ENCODE measurements around the gene SF3A2.
"Not testable (repeated sequence)": the region's sequence is repeated elsewhere in the genome, so short reads cannot be mapped to it uniquely, and the experiment has no call there.

Gene SF3A2, protein sequence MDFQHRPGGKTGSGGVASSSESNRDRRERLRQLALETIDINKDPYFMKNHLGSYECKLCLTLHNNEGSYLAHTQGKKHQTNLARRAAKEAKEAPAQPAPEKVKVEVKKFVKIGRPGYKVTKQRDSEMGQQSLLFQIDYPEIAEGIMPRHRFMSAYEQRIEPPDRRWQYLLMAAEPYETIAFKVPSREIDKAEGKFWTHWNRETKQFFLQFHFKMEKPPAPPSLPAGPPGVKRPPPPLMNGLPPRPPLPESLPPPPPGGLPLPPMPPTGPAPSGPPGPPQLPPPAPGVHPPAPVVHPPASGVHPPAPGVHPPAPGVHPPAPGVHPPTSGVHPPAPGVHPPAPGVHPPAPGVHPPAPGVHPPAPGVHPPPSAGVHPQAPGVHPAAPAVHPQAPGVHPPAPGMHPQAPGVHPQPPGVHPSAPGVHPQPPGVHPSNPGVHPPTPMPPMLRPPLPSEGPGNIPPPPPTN

DNA sequence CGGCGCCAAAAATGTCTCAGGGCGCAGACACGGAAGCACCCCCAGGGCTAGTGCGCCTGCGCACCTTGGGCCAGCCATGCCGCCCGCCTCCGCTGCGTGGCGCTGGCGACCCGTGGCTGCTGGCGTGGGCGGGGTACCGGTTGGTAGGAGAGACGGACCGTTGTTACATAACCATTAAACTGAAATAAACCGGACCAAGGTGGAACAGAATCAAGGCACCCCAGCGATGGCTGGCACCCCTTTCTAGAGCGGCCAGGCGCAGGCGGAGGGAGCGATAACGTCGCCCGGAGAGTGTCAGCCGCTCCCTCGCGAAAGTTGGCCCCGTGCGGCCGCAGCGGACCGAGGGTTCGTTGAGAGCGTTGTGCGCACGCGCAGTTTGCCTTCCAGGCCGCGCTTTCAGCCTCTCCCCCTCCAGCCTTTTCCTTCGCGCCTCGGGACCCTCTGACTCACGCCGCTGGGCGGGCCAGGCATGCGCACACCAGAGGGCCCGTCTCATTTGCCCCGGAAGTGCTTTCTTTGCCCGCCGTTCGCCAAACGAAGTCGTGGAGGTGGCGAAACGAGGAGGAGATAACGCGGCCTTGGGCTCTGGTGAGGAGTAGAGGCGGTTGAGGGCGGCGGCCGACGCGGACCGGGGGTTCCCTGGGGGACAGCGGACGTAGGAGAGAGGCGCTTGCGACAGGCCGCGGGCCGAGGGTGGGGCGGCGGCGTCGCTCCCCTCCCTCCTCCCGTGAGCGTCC, at the start of gene SF3A2, which contains the start of gene PLEKHJ1:
SF3A2 (plus strand) TSS at position 511 of the 737 bp plus-strand sequence. CDS start 6,595 bp downstream, outside the sequence.
PLEKHJ1 (minus strand) TSS at position 16 of the 737 bp plus-strand sequence. CDS start 81 bp downstream, outside the sequence.
- peak; percentile 96 to 99 for DNase-seq

DNA sequence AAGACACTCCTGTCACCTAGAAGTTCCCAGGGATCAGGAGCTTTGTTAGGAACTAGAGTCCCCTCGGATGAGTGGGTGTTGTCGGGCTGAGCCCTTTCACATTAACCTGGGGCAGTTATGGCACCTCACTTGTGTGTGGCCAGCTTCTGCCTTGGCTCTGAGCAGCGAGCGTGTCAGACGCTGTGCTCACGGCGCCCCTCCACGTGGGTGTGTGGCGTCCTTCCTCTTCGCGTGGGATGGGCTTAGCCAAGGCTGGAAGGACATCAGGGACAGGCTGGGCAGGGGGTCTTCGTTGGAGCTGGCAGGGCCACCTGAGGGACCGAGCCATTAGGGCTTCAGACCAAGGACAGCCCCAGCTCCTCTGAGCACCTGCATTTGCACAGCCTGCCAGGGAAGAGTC, 49.5 kb upstream of the SF3A2 start:
- no peak for DNase-seq

DNA sequence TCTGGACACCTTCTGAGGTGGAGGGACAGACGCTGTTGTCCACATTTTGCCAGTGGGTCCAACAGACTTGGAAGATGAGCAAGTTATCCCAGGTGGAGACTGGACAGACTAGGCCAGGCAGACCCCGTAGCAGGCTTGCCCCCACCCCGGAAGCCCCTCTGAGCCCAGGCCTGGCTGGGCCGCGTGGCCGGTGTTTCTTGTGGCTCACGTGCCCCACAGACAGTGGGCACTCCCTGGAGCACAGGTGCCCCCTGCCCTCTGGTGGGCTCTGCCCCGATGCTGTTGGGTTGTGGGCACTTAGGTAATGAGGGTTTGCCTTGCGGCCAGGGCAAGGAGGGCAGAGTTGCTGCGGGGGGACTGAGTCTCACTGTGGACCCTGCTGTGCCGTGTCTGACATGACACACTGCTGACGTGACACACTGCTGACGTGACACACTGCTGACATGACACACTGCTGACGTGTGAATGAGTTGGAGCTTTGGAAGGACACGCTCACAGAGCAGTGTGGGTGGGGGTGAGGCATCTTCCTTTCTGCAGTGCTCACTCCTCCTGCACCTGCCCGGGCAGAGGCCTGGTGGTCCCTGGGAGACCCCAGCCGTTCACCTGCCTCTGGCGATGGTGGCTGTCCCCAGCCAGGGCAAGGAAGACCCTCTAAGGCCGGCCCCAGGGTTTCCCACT, 47.8 kb upstream of the SF3A2 start:
- no peak for DNase-seq

DNA sequence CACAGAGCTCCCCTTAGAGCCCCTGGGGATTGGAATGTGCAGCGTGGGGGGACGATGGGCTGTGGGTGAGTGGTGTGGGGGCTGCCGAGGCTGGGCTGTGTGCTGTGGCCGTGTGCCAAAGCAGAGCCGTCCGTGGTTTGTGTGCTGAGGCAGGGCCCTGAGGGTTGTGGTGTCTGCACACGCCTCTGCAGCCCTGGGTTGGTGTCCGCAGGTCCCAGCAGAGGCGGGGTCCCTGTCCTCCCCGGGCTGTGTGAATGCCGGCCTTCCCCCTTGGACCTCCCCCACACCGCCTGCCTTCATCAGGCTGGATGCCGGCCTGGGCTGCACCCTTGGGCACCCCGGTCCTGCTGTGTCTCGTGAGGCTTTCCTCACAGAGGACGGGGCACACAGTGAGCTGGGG, 46.7 kb upstream of the SF3A2 start:
- no peak for DNase-seq

DNA sequence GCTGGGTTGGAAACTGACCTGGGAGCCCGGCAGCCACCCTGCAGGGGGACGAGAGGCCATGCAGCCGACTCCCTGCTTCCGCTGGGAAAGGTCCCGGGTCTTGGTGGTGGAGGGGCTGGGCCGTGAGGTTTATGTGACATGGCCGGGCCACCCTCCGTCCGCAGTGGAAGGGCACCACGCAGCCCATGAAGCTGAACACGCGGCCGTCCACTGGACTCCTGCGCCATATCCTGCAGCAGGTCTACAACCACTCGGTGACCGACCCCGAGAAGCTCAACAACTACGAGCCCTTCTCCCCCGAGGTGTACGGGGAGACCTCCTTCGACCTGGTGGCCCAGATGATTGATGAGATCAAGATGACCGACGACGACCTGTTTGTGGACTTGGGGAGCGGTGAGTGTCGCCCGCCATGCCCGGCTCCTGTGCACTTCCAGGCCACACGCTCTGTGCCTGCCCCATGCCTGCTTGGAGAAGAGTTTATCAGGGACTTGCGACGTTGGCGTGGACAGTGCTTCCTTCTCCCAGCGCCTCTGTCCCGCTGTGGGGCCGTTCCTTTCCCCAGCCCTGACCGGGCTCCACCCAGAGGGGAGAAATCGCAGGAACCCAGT, 45.7 kb upstream of the SF3A2 start:
- DNase-seq = no peak

DNA sequence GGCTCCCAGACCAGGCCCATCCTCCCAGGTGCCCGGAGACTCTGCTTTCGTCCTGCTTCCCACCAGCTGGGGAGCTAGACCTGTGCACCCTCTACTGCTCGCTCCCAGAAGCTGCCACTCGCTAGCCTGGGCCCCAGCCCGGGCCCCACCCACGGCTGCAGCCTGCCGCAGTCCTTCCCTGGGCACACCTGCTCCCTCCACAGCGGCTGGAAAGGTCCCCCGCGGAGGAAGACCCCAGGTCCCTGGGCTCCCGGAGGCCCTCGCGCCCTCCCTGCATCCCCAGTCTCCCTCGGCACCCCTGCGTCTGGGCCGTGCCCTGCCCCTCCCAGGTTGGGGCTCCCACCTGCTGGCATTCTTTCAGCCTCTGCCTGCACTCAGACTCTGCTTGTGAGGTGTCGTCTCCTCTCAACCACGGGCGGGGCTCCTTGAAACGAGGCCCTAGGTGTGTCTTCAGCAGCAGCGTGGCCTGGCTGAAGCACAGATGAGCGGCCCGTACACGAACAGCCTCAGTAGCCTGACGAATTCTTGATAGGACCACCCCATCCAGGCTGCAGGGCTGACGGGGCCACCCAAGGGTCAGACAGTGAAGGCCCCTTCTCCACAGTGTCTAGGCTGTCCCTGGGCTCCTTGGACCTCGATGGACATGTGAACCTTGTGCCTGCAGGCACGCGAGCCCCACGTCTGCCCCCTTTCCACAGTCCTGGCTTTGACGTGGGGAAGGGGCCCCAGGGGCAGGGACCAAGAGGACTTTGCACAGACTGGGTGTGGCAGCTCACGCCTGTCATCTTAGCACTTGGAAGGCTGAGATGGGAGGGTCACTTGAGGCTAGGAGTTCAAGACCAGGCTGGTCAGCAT, 44.9 kb upstream of the SF3A2 start:
- no peak for DNase-seq

DNA sequence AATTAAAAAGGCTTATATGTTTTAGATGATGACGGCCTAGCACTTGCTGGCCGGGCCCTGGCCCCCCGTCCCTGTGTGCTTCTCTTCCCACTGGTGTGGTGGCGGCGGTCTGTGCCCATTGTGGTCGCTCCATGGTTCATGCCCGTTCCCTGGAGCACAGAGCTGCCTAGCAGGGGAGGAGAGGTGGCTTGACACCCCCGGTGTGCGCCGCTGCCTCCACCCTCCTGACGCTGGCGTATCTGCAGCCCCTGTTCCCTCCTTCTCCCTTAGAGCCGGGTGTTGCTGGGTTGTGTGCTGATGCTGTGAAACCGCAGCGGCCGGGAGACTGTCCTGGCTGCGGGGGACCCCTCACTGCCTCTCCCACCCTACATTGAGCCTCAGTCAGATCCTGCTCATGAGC, 43.8 kb upstream of the SF3A2 start:
- no peak for DNase-seq

DNA sequence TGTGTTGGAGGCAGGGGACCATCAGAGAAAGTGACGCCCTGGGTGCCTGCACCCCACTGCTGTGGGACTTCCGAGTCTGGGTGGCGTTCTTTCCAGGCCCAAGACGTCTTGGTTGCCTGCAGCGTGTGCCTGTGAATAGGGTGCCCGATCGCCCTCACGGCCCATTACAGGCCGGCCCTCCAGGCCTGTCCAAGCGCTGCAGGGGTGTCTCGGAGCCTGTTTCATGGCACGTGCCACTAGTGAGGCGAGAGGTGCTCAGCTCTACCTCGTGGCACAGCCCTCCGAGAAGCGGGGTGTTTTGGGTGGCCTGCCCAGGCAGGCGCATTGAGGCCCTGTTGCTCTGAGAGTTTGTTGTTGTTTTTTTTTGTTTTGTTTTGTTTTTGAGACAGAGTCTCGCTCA, 42.8 kb upstream of the SF3A2 start:
- DNase-seq = no peak

DNA sequence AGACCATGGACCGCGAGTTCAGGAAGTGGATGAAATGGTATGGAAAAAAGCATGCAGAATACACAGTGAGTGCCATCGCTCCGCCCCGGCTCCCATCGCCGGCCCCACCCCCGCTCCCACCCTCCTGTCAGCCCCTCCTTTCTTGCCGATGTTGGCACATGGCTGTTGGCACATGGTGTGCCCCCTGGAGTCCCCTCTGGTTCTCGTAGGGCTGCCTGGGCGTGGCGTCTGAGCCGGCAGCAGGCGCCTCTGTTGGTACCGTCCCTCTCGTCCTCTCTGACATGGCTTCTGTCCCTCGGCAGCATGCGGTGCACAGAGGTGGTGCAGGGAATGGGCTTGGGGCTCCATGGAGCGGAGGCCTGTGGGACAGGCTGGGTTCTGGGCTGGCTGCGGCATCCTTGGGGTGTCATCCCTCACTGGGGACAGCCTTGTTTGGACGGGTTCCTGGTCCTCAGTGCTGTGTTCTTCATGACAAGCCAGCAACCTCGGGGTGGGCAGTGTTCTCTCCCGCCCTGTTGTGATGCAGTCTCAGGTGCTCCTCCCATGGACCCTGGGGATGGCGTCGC, 42.0 kb upstream of the SF3A2 start:
- no peak for DNase-seq

DNA sequence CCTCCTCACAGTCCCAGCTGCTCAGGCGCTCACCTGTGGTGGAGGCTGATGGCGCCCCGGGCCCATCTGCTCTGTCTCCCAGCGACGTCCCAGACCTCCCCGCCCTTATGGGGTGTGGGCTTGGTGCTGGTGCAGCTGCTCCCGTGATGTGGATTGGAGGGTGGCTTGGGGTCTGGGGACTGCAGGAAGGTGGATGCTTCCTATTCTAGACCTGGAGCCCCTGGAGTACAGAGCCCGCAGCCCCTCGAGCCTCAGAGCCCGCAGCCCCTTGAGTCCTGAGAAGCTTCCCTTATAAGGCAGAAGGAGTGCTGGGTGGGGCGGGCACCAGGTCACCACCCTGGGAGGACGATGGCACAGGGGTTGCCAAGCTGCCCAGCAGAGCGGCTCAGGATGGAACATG, 41.3 kb upstream of the SF3A2 start:
- DNase-seq = no peak

DNA sequence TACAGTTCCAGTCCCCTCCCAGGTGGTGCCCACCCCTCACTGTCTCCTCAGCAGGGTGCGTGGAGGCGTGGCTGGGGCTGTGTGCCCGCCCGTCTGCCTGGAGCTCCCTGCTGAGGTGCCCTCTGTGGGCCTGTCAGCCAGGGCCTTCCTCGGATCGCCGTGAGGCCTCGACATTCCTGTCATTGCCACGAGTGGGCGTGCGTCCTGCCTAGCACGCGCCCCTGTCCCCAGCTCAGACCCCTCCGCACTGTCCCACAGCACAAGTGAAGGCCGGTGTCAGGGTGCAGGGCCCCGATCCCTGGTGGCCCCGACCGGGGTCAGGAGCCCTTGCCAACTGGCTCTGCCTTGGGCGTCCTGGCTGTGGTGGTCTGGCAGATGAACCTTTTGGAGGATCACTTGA, 40.7 kb upstream of the SF3A2 start:
- DNase-seq = no peak

DNA sequence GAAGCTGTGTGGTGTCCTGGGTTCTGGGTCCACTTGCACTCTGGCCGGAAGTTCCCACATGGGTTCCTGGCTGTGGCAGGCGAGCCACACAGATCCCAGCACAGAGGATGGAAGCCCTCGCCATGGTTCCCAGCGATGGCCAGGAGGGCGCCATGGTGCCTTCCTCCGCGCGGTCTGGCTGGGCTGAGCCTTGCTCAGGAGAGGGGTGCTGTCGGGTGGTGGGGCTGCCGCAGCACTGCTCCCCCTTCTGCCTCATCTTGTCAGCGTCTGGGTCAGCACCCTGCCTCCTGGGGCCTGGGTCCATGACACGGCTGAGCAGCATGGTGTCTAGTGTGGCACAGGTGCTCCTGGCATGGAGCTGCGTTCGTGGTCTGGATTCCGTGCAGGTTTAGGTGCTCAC, 39.4 kb upstream of the SF3A2 start:
- DNase-seq = no peak

DNA sequence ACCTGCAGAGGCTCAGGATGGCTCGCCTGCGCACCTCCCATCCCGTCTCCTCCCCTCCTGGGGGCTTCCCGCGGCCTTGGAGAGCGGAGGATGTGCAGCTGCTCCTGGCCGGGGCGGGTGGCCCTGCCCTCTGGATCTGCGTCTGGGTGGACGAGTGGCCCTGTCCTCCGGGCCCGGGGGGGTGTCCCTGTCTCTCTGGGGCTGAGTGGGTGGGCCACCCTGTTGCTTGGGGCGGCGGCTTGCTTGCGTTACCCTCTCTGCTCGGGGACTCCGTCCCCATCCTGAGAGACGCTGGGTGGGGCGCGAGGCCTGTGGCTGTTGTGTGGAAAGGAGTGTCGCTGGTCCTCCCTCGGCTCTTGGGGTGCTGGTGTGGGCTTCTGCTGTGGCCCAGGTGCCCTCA, 38.3 kb upstream of the SF3A2 start:
- DNase-seq = no peak

DNA sequence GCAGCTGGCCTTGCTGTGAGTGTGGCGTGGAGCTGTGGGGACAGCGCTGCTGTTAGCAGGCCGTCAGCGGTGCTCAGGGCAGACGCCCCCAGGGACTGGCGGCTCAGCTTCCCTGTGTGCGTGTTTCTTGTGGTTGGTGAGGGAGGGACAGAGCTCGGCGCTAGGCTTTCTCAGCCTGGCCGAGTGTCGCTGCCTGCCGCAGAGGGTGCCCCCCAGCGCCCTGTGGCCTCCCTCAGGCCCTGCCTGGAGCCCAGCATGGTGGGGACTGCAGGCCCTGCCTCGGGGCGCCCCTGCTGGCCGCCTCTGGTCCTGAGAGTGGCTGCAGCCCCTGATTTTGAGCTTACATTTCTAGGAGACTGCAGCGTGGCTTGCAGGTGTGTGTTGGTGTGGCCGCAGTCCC, 37.4 kb upstream of the SF3A2 start:
- DNase-seq = no peak

DNA sequence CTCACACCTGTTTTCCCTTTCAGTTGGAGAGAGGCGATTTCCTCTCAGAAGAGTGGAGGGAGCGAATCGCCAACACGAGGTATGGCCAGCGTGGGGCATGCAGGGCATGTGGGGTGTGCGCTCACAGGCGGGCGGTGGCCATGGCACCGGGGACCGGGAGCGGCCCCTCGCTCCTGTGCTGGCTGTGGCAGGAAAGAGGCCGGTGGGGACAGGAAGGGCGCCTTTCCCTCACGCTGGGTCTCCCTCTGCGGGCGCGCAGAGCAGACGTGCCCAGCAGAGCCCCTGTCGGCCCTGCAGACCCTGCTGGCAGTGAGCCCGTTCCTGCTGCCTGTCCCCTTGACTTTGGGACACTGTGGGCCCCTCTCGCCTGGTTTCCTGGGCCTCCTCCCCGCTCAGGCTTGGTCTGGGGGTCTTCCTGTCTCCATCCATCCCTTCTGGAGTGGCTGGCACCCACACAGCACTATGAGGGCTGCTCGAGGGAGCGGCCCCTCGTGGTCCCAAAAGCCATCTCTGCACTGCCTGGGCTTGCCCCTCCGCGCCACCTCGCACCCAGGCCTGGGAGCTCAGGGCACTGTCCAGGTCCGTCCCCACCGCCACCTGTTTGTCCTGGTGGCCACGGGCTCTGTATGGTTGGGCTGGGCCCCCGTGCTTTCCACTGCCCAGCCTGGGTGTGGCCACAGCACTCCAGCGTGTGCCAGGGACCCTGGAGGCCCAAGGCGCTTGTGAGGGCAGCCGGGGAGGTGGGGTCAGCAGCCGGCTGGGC, 36.6 kb upstream of the SF3A2 start:
- DNase-seq = no peak

DNA sequence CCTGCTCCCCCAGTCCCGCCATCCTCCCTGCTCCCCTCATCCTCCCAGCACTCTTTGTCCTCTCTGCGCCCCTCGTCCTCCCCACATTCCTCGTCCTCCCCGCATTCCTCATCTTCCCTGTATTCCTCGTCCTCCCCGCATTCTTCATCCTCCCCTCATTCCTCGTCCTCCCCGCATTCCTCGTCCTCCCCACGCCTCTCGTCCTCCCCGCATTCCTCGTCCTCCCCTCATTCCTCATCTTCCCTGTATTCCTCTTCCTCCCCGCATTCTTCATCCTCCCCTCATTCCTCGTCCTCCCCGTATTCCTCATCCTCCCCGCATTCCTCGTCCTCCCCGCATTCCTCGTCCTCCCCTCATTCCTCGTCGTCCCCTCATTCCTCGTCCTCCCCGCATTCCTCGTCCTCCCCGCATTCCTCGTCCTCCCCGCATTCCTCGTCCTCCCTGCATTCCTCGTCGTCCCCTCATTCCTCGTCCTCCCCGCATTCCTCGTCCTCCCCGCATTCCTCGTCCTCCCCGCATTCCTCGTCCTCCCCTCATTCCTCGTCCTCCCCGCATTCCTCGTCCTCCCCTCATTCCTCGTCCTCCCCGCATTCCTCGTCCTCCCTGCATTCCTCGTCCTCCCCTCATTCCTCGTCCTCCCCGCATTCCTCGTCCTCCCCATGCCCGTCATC, 35.9 kb upstream of the SF3A2 start:
- DNase-seq = not testable (repeated sequence)

DNA sequence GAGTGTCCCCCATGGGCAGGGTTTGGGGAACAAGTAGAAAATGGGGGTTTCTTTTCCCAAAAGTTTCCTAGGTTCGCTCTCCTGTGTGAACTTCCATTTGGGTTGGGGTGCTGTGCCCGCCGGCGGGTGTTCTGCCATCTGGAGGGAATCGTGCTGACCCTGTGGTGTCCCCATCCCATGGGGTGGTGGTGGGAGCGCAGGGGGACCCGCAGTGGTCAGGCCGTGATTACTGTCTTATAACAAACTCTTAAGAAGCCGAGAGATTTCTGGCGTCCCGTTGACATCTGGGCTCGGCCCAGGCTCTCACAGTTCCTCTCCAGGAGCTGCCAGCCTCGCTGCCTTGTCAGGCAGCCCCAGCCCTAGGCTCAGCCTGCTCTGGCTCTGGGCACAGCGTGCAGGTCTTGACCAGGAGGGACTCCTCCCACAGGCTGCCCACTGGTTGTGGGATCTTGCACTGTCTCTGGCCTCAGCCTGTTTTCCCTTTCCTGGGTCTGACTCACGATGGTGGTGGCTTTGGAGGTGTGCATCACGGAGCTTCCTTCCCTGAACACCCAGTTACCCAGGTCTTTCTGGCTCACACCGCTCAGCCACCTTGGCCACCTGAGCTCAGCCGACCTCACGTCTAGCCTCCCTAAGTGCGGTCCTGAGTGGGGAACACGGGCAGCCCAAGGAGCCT, 35.0 kb upstream of the SF3A2 start:
- DNase-seq = no peak

DNA sequence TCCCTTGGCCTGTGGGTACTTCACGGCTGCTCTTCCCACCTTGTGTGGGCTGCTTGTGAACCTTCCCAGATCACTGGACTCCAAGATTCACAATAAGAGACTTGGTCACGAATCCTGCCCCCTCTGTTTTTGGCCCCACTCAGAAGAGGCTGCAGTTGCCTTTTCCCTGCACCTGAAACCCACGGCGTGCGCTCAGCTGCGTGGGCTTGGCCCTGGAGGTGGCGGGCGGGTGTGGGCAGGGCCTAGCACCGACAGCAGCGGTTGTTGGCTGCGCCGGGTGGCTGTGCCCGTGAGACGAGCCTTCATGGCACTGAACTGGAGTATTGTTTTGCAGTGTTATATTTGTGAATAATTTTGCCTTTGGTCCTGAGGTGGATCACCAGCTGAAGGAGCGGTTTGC, 34.3 kb upstream of the SF3A2 start:
- no peak for DNase-seq

DNA sequence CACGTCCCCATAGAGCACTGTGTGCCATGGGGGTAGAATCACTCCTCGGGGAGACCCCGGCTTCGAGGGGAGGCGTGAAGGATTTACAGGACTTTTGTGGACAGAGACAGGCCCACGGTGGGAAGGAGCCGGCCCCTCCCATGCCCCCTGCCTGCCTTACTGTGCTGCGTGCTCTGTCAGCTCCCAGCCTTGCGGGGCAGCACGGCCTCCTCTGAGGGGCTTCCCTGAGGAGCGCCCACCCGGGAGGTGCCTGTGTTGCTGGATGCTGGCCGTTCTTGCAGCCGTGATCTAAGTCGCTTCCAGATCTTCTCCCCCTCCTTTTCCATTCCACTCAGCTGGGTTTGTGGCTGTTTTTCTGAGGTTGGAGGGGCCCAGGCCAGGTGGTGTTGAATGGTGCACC, 29.6 kb upstream of the SF3A2 start:
- DNase-seq = no peak

Measured in NCI-H524 (cell line).